SU-DHL-6 (cell line): ENCODE data around the gene ZGPAT.

ENCODE experiments used
- H2AFZ ChIP-seq: fragments of 200-600 bp; sonication (generic); 2 replicates; pipeline ENCODE4 v1.6.1; 2014; ENCODE audit warnings: low read depth, mild to moderate bottlenecking, moderate library complexity, mixed read lengths, antibody characterized with exemption, low read length; ENCODE audit not compliant: severe bottlenecking
- H3F3A ChIP-seq: fragments of 200-600 bp; shearing (Covaris generic); 2 replicates; pipeline ENCODE4 v1.6.0; 2016; ENCODE audit warnings: antibody characterized with exemption, mild to moderate bottlenecking; ENCODE audit not compliant: insufficient read depth
- H3K27ac ChIP-seq: fragments of 200-600 bp; sonication (generic); 2 replicates; pipeline ENCODE4 v1.5.1; 2016; ENCODE audit warnings: low read depth, mild to moderate bottlenecking, low read length, moderate library complexity, mixed read lengths
- H3K27me3 ChIP-seq: fragments of 200-600 bp; sonication (generic), shearing (Covaris generic); 2 replicates; pipeline ENCODE4 v1.6.0; 2014; ENCODE audit warnings: mild to moderate bottlenecking, low read length
- H3K36me3 ChIP-seq: fragments of 200-600 bp; sonication (generic); 2 replicates; pipeline ENCODE4 v1.6.1; 2014; ENCODE audit warnings: mild to moderate bottlenecking, low read length, mixed read lengths
- H3K4me2 ChIP-seq: fragments of 300-600, 200-600 bp; shearing (Covaris generic), sonication (generic); 2 replicates; pipeline ENCODE4 v1.6.0; 2014; ENCODE audit warnings: low read length, low read depth, mild to moderate bottlenecking; ENCODE audit not compliant: poor library complexity, severe bottlenecking
- H3K4me3 ChIP-seq: fragments of 200-600 bp; sonication (generic); 2 replicates; pipeline ENCODE4 v1.5.1; 2014; ENCODE audit warnings: antibody characterized with exemption, low read length, mild to moderate bottlenecking, mixed read lengths; ENCODE audit not compliant: insufficient read depth, poor library complexity, severe bottlenecking
- H3K79me2 ChIP-seq: fragments of 200-600 bp; sonication (generic); 2 replicates; pipeline ENCODE4 v1.6.1; 2014; ENCODE audit warnings: mild to moderate bottlenecking, low read length, moderate library complexity; ENCODE audit not compliant: insufficient read depth
- H3K9ac ChIP-seq: fragments of 200-600 bp; sonication (generic); 2 replicates; pipeline ENCODE4 v1.7.0; 2014; ENCODE audit warnings: mild to moderate bottlenecking, low read length
- H3K9me2 ChIP-seq: fragments of 200-600 bp; sonication (generic); replicated peaks from 2 replicates; pipeline ENCODE4 v1.6.1; 2014; ENCODE audit warnings: low read length; ENCODE audit not compliant: insufficient read depth
- H3K9me3 ChIP-seq: fragments of 200-600 bp; sonication (generic); 2 replicates; pipeline ENCODE4 v1.6.1; 2014; ENCODE audit warnings: low read length, mixed read lengths; ENCODE audit not compliant: insufficient read depth
- H4K20me1 ChIP-seq: fragments of 200-600 bp; sonication (generic); 2 replicates; pipeline ENCODE4 v1.6.1; 2014; ENCODE audit warnings: low read depth, mild to moderate bottlenecking, antibody characterized with exemption, low read length, moderate library complexity, mixed read lengths
- CTCF ChIP-seq: fragments of 200-600 bp; sonication (generic); IDR thresholded peaks from one replicate; pipeline ENCODE4 v1.5.1; 2017; ENCODE audit warnings: antibody characterized with exemption, mild to moderate bottlenecking, low read length, moderate library complexity; ENCODE audit not compliant: insufficient read depth, poor library complexity, severe bottlenecking
- EZH2phosphoT487 ChIP-seq: fragments of 200-600 bp; sonication (generic), shearing (Covaris generic); conservative IDR thresholded peaks from 2 replicates; pipeline ENCODE4 v1.6.1; 2018; ENCODE audit warnings: mild to moderate bottlenecking, antibody characterized with exemption, low read length, moderate library complexity, mixed read lengths

The ZGPAT gene

GRCh38 chr20:63672666-63673065 lies 35.2 kb upstream of the ZGPAT start:
- no peak overlapping the region for H2AFZ ChIP-seq
- H3K36me3 ChIP-seq, result no peaks in the 10 kb centered on the region
- no peak overlapping the region for H3K4me3 ChIP-seq
- no peak overlapping the region for H3K4me2 ChIP-seq
- no peak overlapping the region for H3K9ac ChIP-seq
- H3F3A ChIP-seq, result no peaks in the 10 kb centered on the region
- H3K27ac ChIP-seq, result no peak overlapping the region
- no peaks in the 10 kb centered on the region for H3K9me3 ChIP-seq
- no peaks in the 10 kb centered on the region for H3K9me2 ChIP-seq
- H3K27me3 ChIP-seq, result no peaks in the 10 kb centered on the region
- no peaks in the 10 kb centered on the region for H4K20me1 ChIP-seq
- H3K79me2 ChIP-seq, result no peaks in the 10 kb centered on the region
- TF ChIP-seq CTCF, result no peak
- no peak for TF ChIP-seq EZH2phosphoT487

- H3K9me3 ChIP-seq, result no peaks in the 10 kb centered on the region
- H3K27me3 ChIP-seq, result no peaks in the 10 kb centered on the region
- no peaks in the 10 kb centered on the region for H3F3A ChIP-seq
- no peak overlapping the region for H3K4me3 ChIP-seq
- TF ChIP-seq CTCF, result no peak
- TF ChIP-seq EZH2phosphoT487, result no peak
- H3K9ac ChIP-seq, result no peak overlapping the region
- no peak overlapping the region for H2AFZ ChIP-seq
- H3K4me2 ChIP-seq, result no peak overlapping the region
- no peaks in the 10 kb centered on the region for H3K9me2 ChIP-seq
- no peaks in the 10 kb centered on the region for H3K79me2 ChIP-seq
- no peak overlapping the region for H3K27ac ChIP-seq
- no peaks in the 10 kb centered on the region for H3K36me3 ChIP-seq
- H4K20me1 ChIP-seq, result no peaks in the 10 kb centered on the region
These were observed 33.9 kb upstream of the ZGPAT start for GRCh38 chr20:63673951-63674350.

GRCh38 chr20:63675681-63676368 lies 32.0 kb upstream of the ZGPAT start:
- Histone ChIP-seq H3K9ac (no peak overlapping the region), H3K79me2 (no peaks in the 10 kb centered on the region), H3K27ac (no peak overlapping the region), H3K27me3 (no peaks in the 10 kb centered on the region), H3K9me2 (no peaks in the 10 kb centered on the region), H2AFZ (no peak overlapping the region), H3F3A (no peaks in the 10 kb centered on the region), H3K4me3 (no peak overlapping the region), H3K4me2 (no peak overlapping the region), H4K20me1 (no peaks in the 10 kb centered on the region), H3K9me3 (no peaks in the 10 kb centered on the region), H3K36me3 (no peaks in the 10 kb centered on the region)
- no peak for TF ChIP-seq CTCF
- no peak for TF ChIP-seq EZH2phosphoT487
